K562 (cell line): ENCODE data around the gene BTBD16. TPM values are rescaled to one million over a fixed set of nuclear protein-coding genes. Genes with fewer than 3 reads are reported as not detected.

Experiments
- CBX3 ChIP-seq, 2 experiments: IDR thresholded peaks; 1 replicate in 1 of 2; 2 replicates in 1 of 2; pipeline ENCODE4 v1.6.1; 2012; ENCODE audit warnings: inconsistent platforms in 2 of 2, low read length in 2 of 2, borderline replicate concordance in 1 of 2, control low read depth in 1 of 2
- CHD4 ChIP-seq: fragments of 200-600 bp; sonication (generic); IDR thresholded peaks from 3 replicates; pipeline ENCODE4 v1.6.1; 2012; ENCODE audit warnings: low read depth, mild to moderate bottlenecking, mixed read lengths, low read length, inconsistent platforms; ENCODE audit not compliant: insufficient read depth, insufficient replicate concordance, poor library complexity, severe bottlenecking
- CREM ChIP-seq: IDR thresholded peaks from 2 replicates; pipeline ENCODE4 v1.6.1; 2014; ENCODE audit warnings: antibody characterized with exemption, low read depth
- ELF2 ChIP-seq: fragments of 250-450 bp; sonication (Bioruptor Pico); IDR thresholded peaks from 2 replicates; pipeline ENCODE4 v1.5.0; 2021; ENCODE audit warnings: mild to moderate bottlenecking
- ETV1 ChIP-seq: fragments of 450-650 bp; conservative IDR thresholded peaks from 2 replicates; pipeline ENCODE4 v1.6.1; 2016; ENCODE audit warnings: missing genetic modification characterization, control low read depth, low read depth, missing compliant biosample characterization
- ETV6 ChIP-seq, 3 experiments: fragments of 150-350 bp in 1 of 3; sonication (generic) in 1 of 3; formaldehyde crosslinking in 1 of 3; IDR thresholded peaks; 2 replicates each; pipeline versions ENCODE4 v1.6.1 to v1.8.0; 2014 to 2022; ENCODE audit warnings: borderline replicate concordance in 2 of 3, low read depth in 2 of 3, antibody characterized with exemption in 1 of 3, low read length in 1 of 3, mild to moderate bottlenecking in 1 of 3, missing genetic modification reagents in 1 of 3
- FOXJ2 ChIP-seq: fragments of 200-800 bp; sonication (Bioruptor generic); IDR thresholded peaks from 2 replicates; pipeline ENCODE4 v1.6.1; 2016; ENCODE audit warnings: missing genetic modification characterization, missing compliant biosample characterization
- FOXK1 ChIP-seq: sonication (generic); formaldehyde crosslinking; IDR thresholded peaks from 2 replicates; pipeline ENCODE4 v1.8.0; 2022; ENCODE audit warnings: missing genetic modification reagents, mild to moderate bottlenecking, borderline replicate concordance
- GATAD2A ChIP-seq: fragments of 450-650 bp; IDR thresholded peaks from 2 replicates; pipeline ENCODE4 v1.6.1; 2017
- HDAC2 ChIP-seq: fragments of 450-650 bp; IDR thresholded peaks from 2 replicates; pipeline ENCODE4 v1.6.1; 2016; ENCODE audit warnings: mild to moderate bottlenecking
- HMGN3 ChIP-seq: IDR thresholded peaks from 2 replicates; pipeline ENCODE4 v1.6.1; 2011; ENCODE audit warnings: borderline replicate concordance, low read depth, mild to moderate bottlenecking, mixed read lengths, low read length; ENCODE audit not compliant: insufficient read length; ENCODE audit errors: extremely low read depth
- IRF2 ChIP-seq: sonication (generic); formaldehyde crosslinking; IDR thresholded peaks from 2 replicates; pipeline ENCODE4 v1.8.1; 2022; ENCODE audit warnings: mild to moderate bottlenecking, missing genetic modification reagents
- MED1 ChIP-seq: sonication (generic); formaldehyde crosslinking; IDR thresholded peaks from 2 replicates; pipeline ENCODE4 v1.8.1; 2023; ENCODE audit warnings: missing genetic modification reagents, borderline replicate concordance
- MTA1 ChIP-seq: fragments of 450-650 bp; IDR thresholded peaks from 2 replicates; pipeline ENCODE4 v1.6.1; 2017; ENCODE audit warnings: borderline replicate concordance
- NCOA1 ChIP-seq: fragments of 450-650 bp; IDR thresholded peaks from 2 replicates; pipeline ENCODE4 v1.6.1; 2016; ENCODE audit warnings: low read depth
- NFIC ChIP-seq: fragments of 450-650 bp; IDR thresholded peaks from 2 replicates; pipeline ENCODE4 v1.6.1; 2017; ENCODE audit warnings: mild to moderate bottlenecking, inconsistent platforms
- PML ChIP-seq: IDR thresholded peaks from 2 replicates; pipeline ENCODE4 v1.6.1; 2012; ENCODE audit warnings: low read length, inconsistent platforms
- RNF2 ChIP-seq: sonication (generic); IDR thresholded peaks from 2 replicates; pipeline ENCODE4 v1.6.1; 2016
- SP1 ChIP-seq: sonication (generic); formaldehyde crosslinking; IDR thresholded peaks from 2 replicates; pipeline ENCODE4 v1.8.1; 2022; ENCODE audit warnings: mild to moderate bottlenecking, missing genetic modification reagents
- ZNF384 ChIP-seq: IDR thresholded peaks from 2 replicates; pipeline ENCODE4 v1.6.1; 2012; ENCODE audit warnings: low read depth, low read length, improper control_type of control experiment
- ZNF436 ChIP-seq: fragments of 250-450, 450-650 bp; sonication (Bioruptor Pico); formaldehyde crosslinking; IDR thresholded peaks from 2 replicates; pipeline ENCODE4 v1.7.0; 2020; ENCODE audit warnings: mild to moderate bottlenecking
- ZNF57 ChIP-seq: fragments of 450-650 bp; formaldehyde crosslinking; IDR thresholded peaks from 2 replicates; pipeline ENCODE4 v1.4.0; 2020; ENCODE audit warnings: mild to moderate bottlenecking, moderate library complexity
- ZNF717 ChIP-seq: fragments of 250-450 bp; sonication (Bioruptor Pico); IDR thresholded peaks from 2 replicates; pipeline ENCODE4 v1.5.0; 2021
- ZNF79 ChIP-seq: fragments of 250-450 bp; sonication (Bioruptor Pico); IDR thresholded peaks from 2 replicates; pipeline ENCODE4 v1.4.0; 2020; ENCODE audit warnings: low read depth, mild to moderate bottlenecking, moderate library complexity
- polyA plus RNA-seq, 8 experiments: library from polyadenylated mRNA; depleted of rRNA in 4 of 8; stranded (reverse) in 5 of 8; unstranded in 3 of 8; fragments of >200 nt; fragmentation: Nextera tagmentation in 2 of 8; fragmentation: Illumina TruSeq in 1 of 8; extraction: Ambion mirVana in 2 of 8; extraction: Trizol in 1 of 8; gene quantifications; 2 replicates each; pipeline versions ENCODE4 v1.2.1 to v1.2.3, GENCODE V29; 2011 to 2014; ENCODE audit warnings: inconsistent platforms in 1 of 8, missing spikeins in 1 of 8
- total RNA-seq, 7 experiments: library from RNA; depleted of rRNA in 6 of 7; stranded (reverse); fragments of >200 nt in 6 of 7; fragmentation: Illumina TruSeq in 2 of 7; extraction: Trizol in 2 of 7; gene quantifications; 2 replicates each; pipeline versions ENCODE4 v1.2.1 to v1.2.3, GENCODE V29; 2011 to 2021; ENCODE audit warnings: low replicate concordance in 1 of 7
- TF ChIP-seq, protein P1 (sequence below): fragments of 250-450 bp; sonication (Bioruptor Pico); IDR thresholded peaks from 2 replicates; pipeline ENCODE4 v1.8.0; 2022; ENCODE audit warnings: inconsistent platforms, mild to moderate bottlenecking, moderate library complexity, borderline replicate concordance
- TF ChIP-seq, protein P2 (sequence below): sonication (generic); formaldehyde crosslinking; IDR thresholded peaks from 2 replicates; pipeline ENCODE4 v1.4.0; 2020; ENCODE audit warnings: mild to moderate bottlenecking, missing genetic modification reagents
- TF ChIP-seq, protein P3 (sequence below): sonication (generic); formaldehyde crosslinking; IDR thresholded peaks from 2 replicates; pipeline ENCODE4 v1.8.0; 2022; ENCODE audit warnings: mild to moderate bottlenecking, missing genetic modification reagents

The BTBD16 gene
- total and polyA plus RNA-seq, 9 of the 15 experiments (the other 6 are each of a cell fraction or from before 2014, with no cell fraction given) = 0.11 TPM; not detected in 8

DNA sequence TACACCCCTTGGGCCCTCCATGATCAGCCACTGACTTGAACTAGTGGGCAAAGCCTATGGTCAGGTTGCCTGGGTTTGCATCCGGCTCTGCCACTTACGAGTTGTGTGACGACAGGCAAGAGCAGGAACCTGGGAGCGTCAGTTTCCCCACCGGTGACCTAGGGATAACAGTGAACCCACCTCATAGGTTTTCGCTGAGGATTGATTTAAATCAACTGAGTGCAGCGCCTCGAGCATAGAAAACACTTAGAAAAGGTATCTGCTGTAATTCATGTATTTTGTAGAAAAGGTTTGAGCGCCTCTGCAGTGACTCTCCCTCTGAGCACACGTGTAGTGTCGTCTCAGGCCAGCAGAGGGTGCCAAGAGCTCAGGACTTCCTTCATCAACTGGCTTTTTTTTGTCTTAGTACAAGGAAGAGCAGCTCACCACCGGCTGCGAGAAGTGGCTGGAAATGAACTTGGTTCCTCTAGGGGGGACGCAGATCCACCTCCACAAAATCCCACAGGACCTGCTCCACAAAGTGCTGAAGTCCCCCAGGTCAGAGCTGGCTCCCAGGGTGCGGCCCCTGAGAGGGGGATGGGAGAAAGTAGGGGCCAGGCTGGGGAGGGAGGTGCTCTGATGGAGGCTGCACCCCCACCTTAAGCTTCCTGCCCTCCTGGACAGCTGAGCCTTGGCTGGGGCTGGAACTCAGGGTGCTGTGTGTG is 27.7 kb downstream of the BTBD16 start (continued):
- TF ChIP-seq CBX3 (IDR thresholded peaks at IDR 0.05; ENCODE audit: borderline replicate concordance in 1 of 2, low read length in 2 of 2) = no peak
- TF ChIP-seq FOXJ2 (tag) = no peak
- no peak for TF ChIP-seq HMGN3
- TF ChIP-seq ZNF384 = peak; percentile 65
- no peak for TF ChIP-seq ZNF436 (CRISPR knock-in tag)
- no peak for TF ChIP-seq NCOA1
- TF ChIP-seq NFIC = no peak
- TF ChIP-seq ZNF57 (CRISPR knock-in tag) = no peak
- no peak for TF ChIP-seq ELF2 (CRISPR knock-in tag)
- TF ChIP-seq PML = no peak
- no peak for TF ChIP-seq ZNF717 (CRISPR knock-in tag)
- no peak for TF ChIP-seq FOXK1 (CRISPR knock-in tag)
- no peak for TF ChIP-seq ETV6 (IDR thresholded peaks at IDR 0.05; ENCODE audit: borderline replicate concordance in 1 of 2, low read depth in 2 of 2, low read length in 1 of 2)
- TF ChIP-seq ETV6 (CRISPR knock-in tag; IDR thresholded peaks at IDR 0.05; ENCODE audit: borderline replicate concordance) = no peak
- no peak for TF ChIP-seq HDAC2
- peak; percentile 32; the same call in 1 of the 2 replicates for TF ChIP-seq CREM
- TF ChIP-seq GATAD2A = no peak
- TF ChIP-seq, protein P1, sequence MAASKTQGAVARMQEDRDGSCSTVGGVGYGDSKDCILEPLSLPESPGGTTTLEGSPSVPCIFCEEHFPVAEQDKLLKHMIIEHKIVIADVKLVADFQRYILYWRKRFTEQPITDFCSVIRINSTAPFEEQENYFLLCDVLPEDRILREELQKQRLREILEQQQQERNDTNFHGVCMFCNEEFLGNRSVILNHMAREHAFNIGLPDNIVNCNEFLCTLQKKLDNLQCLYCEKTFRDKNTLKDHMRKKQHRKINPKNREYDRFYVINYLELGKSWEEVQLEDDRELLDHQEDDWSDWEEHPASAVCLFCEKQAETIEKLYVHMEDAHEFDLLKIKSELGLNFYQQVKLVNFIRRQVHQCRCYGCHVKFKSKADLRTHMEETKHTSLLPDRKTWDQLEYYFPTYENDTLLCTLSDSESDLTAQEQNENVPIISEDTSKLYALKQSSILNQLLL (CRISPR knock-in tag) = no peak
- TF ChIP-seq, protein P2, sequence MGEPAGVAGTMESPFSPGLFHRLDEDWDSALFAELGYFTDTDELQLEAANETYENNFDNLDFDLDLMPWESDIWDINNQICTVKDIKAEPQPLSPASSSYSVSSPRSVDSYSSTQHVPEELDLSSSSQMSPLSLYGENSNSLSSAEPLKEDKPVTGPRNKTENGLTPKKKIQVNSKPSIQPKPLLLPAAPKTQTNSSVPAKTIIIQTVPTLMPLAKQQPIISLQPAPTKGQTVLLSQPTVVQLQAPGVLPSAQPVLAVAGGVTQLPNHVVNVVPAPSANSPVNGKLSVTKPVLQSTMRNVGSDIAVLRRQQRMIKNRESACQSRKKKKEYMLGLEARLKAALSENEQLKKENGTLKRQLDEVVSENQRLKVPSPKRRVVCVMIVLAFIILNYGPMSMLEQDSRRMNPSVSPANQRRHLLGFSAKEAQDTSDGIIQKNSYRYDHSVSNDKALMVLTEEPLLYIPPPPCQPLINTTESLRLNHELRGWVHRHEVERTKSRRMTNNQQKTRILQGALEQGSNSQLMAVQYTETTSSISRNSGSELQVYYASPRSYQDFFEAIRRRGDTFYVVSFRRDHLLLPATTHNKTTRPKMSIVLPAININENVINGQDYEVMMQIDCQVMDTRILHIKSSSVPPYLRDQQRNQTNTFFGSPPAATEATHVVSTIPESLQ = no peak
- TF ChIP-seq ZNF79 = no peak
- TF ChIP-seq MED1 (CRISPR knock-in tag) = no peak
- no peak for TF ChIP-seq MTA1
- TF ChIP-seq CHD4 = no peak
- TF ChIP-seq RNF2 = no peak
- TF ChIP-seq ETV1 = no peak
- TF ChIP-seq, protein P3, sequence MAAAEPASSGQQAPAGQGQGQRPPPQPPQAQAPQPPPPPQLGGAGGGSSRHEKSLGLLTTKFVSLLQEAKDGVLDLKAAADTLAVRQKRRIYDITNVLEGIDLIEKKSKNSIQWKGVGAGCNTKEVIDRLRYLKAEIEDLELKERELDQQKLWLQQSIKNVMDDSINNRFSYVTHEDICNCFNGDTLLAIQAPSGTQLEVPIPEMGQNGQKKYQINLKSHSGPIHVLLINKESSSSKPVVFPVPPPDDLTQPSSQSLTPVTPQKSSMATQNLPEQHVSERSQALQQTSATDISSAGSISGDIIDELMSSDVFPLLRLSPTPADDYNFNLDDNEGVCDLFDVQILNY (CRISPR knock-in tag) = no peak
- TF ChIP-seq SP1 (CRISPR knock-in tag) = no peak
- TF ChIP-seq IRF2 (CRISPR knock-in tag) = no peak
